ENCODE measurements around the gene NPR2.
A peak's percentile ranks its signal among the peaks of the same experiment; 100 is the strongest.

The NPR2 gene

GRCh38 chr9:35755071-35755470 is 36.3 kb upstream of the NPR2 start:
- peaks cover 57% of the 10 kb centered on the region for H3K36me3 ChIP-seq (ENCODE audit: insufficient read depth, low read length)

DNA sequence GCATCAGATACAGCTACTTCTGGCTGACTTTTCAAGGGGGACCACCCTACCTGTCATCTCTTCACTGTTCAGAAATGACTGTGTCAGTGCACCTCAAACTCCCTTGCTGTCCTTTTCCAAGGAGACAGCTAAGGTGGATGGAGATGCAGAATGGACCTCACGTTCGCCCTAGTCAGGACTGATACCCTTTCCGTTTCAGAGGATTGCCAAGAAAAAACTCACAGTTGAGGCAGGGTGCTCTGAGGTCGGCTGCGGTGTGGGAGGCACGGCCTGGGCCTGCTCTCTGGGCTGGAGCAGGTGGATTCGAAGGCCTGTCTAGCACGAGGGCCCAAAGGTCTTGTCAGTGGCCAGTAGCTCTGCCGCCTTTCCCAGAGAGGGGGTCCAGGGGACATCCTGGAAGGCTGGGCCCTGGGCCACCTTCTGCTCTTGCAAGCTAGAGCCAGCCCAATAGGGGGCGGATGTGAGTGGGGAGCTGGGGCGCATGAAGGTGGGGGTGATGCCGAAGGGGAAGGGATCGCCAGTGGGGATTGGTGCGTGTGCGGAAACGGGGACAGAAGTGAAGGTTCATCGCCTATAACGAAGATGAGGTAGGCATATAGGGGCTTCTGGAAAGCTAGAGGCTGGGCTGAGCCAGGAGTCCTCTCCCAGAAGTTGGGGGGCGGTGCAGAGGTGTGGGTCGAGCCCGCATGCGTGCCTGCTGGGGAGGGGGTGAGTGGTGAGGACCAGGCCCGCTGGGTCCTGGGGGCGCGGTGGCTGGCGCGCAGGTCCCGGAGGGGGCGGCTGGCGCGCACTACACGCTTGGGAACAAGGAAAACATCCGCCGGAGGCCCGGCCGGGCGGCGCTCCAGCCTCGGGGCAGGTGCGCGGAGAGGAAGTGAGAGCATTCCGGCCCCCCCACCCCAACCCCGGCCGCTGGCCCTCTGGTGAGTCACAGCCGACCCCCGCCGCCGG is 34.8 kb upstream of the NPR2 start:
- peaks cover 2% of the 10 kb centered on the region for H3K9me3 ChIP-seq (ENCODE audit: low read length)
- H2AFZ ChIP-seq (ENCODE audit: low read depth, low read length): no peak overlapping the region
- no peaks in the 10 kb centered on the region for H3K4me1 ChIP-seq (ENCODE audit: insufficient read depth, low read length)
- no peaks in the 10 kb centered on the region for H3K27me3 ChIP-seq (ENCODE audit: insufficient read depth, low read length)
- no peak overlapping the region for H3K4me3 ChIP-seq (ENCODE audit: low read length)
- peaks cover 44% of the 10 kb centered on the region for H3K36me3 ChIP-seq (ENCODE audit: insufficient read depth, low read length)

More at GRCh38 chr9:35755071-35755470, 36.3 kb upstream of the NPR2 start:
- peaks cover 2% of the 10 kb centered on the region for H3K9me3 ChIP-seq (ENCODE audit: low read length)
- peaks cover 4% of the 10 kb centered on the region for H3K4me1 ChIP-seq (ENCODE audit: insufficient read depth, low read length)
- no peak overlapping the region for H3K4me3 ChIP-seq (ENCODE audit: low read length)
- no peak overlapping the region for H2AFZ ChIP-seq (ENCODE audit: low read depth, low read length)
- H3K27me3 ChIP-seq (ENCODE audit: insufficient read depth, low read length): no peaks in the 10 kb centered on the region

GRCh38 chr9:35757226-35757891 is 34.0 kb upstream of the NPR2 start:
- Histone ChIP-seq H3K27me3 (ENCODE audit: insufficient read depth, low read length) (no peaks in the 10 kb centered on the region), H3K4me3 (ENCODE audit: low read length) (peak overlapping the region; percentile 1), H3K36me3 (ENCODE audit: insufficient read depth, low read length) (peaks cover 36% of the 10 kb centered on the region), H3K9me3 (ENCODE audit: low read length) (peaks cover 2% of the 10 kb centered on the region), H3K4me1 (ENCODE audit: insufficient read depth, low read length) (no peaks in the 10 kb centered on the region), H2AFZ (ENCODE audit: low read depth, low read length) (no peak overlapping the region)

- H3K9me3 ChIP-seq (ENCODE audit: low read length): peaks cover 2% of the 10 kb centered on the region
- no peak overlapping the region for H3K4me3 ChIP-seq (ENCODE audit: low read length)
- H2AFZ ChIP-seq (ENCODE audit: low read depth, low read length): no peak overlapping the region
- no peaks in the 10 kb centered on the region for H3K27me3 ChIP-seq (ENCODE audit: insufficient read depth, low read length)
- peaks cover 31% of the 10 kb centered on the region for H3K36me3 ChIP-seq (ENCODE audit: insufficient read depth, low read length)
- no peaks in the 10 kb centered on the region for H3K4me1 ChIP-seq (ENCODE audit: insufficient read depth, low read length)
Observed at GRCh38 chr9:35757892-35758275, 33.5 kb upstream of the NPR2 start.

DNA sequence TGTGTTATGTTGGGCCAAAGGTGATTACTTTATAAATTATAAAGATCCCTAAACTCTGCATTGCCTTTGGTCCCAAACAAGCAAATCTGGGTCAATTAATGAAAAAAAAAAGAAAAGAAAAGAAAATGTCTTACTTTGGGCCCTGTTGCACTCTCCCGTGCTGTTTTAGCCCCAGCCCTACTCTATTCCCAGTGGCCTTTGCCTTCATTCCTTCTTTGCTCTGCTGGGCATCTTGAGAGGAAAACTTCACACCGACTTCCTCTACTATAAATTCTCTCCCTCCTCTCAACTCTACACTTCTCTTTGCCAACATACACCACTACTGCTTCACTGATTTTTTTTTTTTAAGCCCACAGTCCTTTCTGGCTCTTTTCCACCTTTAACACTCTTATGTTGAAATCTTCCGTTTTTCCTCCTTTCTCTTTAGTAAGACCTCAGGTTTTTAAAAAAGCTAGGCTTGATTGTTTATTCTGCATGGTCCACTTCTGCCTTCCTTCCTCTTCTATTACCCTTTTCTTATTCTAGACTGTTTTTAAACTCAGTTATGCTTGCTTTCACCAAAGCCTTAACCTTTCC is 32.8 kb upstream of the NPR2 start:
- H3K27me3 ChIP-seq (ENCODE audit: insufficient read depth, low read length): no peaks in the 10 kb centered on the region
- no peak overlapping the region for H3K4me3 ChIP-seq (ENCODE audit: low read length)

GRCh38 chr9:35759795-35760194 is 31.6 kb upstream of the NPR2 start:
- Histone ChIP-seq H3K27me3 (ENCODE audit: insufficient read depth, low read length) (no peaks in the 10 kb centered on the region), H3K4me1 (ENCODE audit: insufficient read depth, low read length) (no peaks in the 10 kb centered on the region), H3K36me3 (ENCODE audit: insufficient read depth, low read length) (peaks cover 12% of the 10 kb centered on the region), H2AFZ (ENCODE audit: low read depth, low read length) (no peak overlapping the region), H3K9me3 (ENCODE audit: low read length) (no peaks in the 10 kb centered on the region), H3K4me3 (ENCODE audit: low read length) (no peak overlapping the region)

More for the DNA sequence above, 32.8 kb upstream of the NPR2 start:
- H3K4me1 ChIP-seq (ENCODE audit: insufficient read depth, low read length): no peaks in the 10 kb centered on the region
- peaks cover 24% of the 10 kb centered on the region for H3K36me3 ChIP-seq (ENCODE audit: insufficient read depth, low read length)
- no peak overlapping the region for H2AFZ ChIP-seq (ENCODE audit: low read depth, low read length)
- H3K9me3 ChIP-seq (ENCODE audit: low read length): peaks cover 2% of the 10 kb centered on the region

- no peaks in the 10 kb centered on the region for H3K4me1 ChIP-seq (ENCODE audit: insufficient read depth, low read length)
- no peak overlapping the region for H2AFZ ChIP-seq (ENCODE audit: low read depth, low read length)
- no peaks in the 10 kb centered on the region for H3K27me3 ChIP-seq (ENCODE audit: insufficient read depth, low read length)
- H3K4me3 ChIP-seq (ENCODE audit: low read length): no peak overlapping the region
- H3K36me3 ChIP-seq (ENCODE audit: insufficient read depth, low read length): peaks cover 6% of the 10 kb centered on the region
- no peaks in the 10 kb centered on the region for H3K9me3 ChIP-seq (ENCODE audit: low read length)
Observed at GRCh38 chr9:35760651-35761050, 30.7 kb upstream of the NPR2 start.

DNA sequence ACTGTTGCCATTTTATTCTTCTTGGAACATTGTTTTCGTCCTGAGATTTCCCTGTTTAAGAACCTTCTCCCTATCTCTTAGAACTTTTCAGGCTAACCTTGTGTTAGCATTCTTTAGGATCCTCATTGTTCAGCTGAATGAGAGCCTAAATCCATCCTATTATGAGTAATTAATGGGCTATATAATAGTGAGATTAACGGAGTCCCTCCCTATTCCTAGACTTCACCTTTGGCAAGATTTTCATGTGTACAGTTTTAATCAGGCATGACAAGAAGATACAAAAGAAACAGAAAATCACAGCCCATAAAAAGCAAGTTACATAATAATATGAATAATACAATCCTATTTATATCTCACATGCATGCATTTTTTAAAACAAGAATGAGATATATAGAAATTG is 28.2 kb upstream of the NPR2 start:
- H3K27me3 ChIP-seq (ENCODE audit: insufficient read depth, low read length): no peaks in the 10 kb centered on the region
- H3K36me3 ChIP-seq (ENCODE audit: insufficient read depth, low read length): no peaks in the 10 kb centered on the region
- no peak overlapping the region for H3K4me3 ChIP-seq (ENCODE audit: low read length)
- H3K4me1 ChIP-seq (ENCODE audit: insufficient read depth, low read length): no peaks in the 10 kb centered on the region
- H2AFZ ChIP-seq (ENCODE audit: low read depth, low read length): no peak overlapping the region
- H3K9me3 ChIP-seq (ENCODE audit: low read length): no peaks in the 10 kb centered on the region

- no peaks in the 10 kb centered on the region for H3K36me3 ChIP-seq (ENCODE audit: insufficient read depth, low read length)
- no peak overlapping the region for H2AFZ ChIP-seq (ENCODE audit: low read depth, low read length)
- H3K4me1 ChIP-seq (ENCODE audit: insufficient read depth, low read length): no peaks in the 10 kb centered on the region
- no peaks in the 10 kb centered on the region for H3K9me3 ChIP-seq (ENCODE audit: low read length)
- no peaks in the 10 kb centered on the region for H3K27me3 ChIP-seq (ENCODE audit: insufficient read depth, low read length)
- no peak overlapping the region for H3K4me3 ChIP-seq (ENCODE audit: low read length)
Observed at GRCh38 chr9:35763803-35764202, 27.6 kb upstream of the NPR2 start.

- Histone ChIP-seq H3K4me1 (ENCODE audit: insufficient read depth, low read length) (no peaks in the 10 kb centered on the region), H3K4me3 (ENCODE audit: low read length) (no peak overlapping the region), H2AFZ (ENCODE audit: low read depth, low read length) (no peak overlapping the region), H3K9me3 (ENCODE audit: low read length) (no peaks in the 10 kb centered on the region), H3K36me3 (ENCODE audit: insufficient read depth, low read length) (no peaks in the 10 kb centered on the region), H3K27me3 (ENCODE audit: insufficient read depth, low read length) (no peaks in the 10 kb centered on the region)
Observed at GRCh38 chr9:35766997-35767396, 24.4 kb upstream of the NPR2 start.

- H3K9me3 ChIP-seq (ENCODE audit: low read length): no peaks in the 10 kb centered on the region
- no peaks in the 10 kb centered on the region for H3K27me3 ChIP-seq (ENCODE audit: insufficient read depth, low read length)
- H3K36me3 ChIP-seq (ENCODE audit: insufficient read depth, low read length): no peaks in the 10 kb centered on the region
- H3K4me3 ChIP-seq (ENCODE audit: low read length): no peak overlapping the region
- H3K4me1 ChIP-seq (ENCODE audit: insufficient read depth, low read length): no peaks in the 10 kb centered on the region
- H2AFZ ChIP-seq (ENCODE audit: low read depth, low read length): no peak overlapping the region
Observed at GRCh38 chr9:35767458-35767857, 23.9 kb upstream of the NPR2 start.

- no peaks in the 10 kb centered on the region for H3K9me3 ChIP-seq (ENCODE audit: low read length)
- H3K4me3 ChIP-seq (ENCODE audit: low read length): no peak overlapping the region
- no peaks in the 10 kb centered on the region for H3K4me1 ChIP-seq (ENCODE audit: insufficient read depth, low read length)
- no peak overlapping the region for H2AFZ ChIP-seq (ENCODE audit: low read depth, low read length)
- no peaks in the 10 kb centered on the region for H3K27me3 ChIP-seq (ENCODE audit: insufficient read depth, low read length)
- H3K36me3 ChIP-seq (ENCODE audit: insufficient read depth, low read length): no peaks in the 10 kb centered on the region
Observed at GRCh38 chr9:35769763-35770162, 21.6 kb upstream of the NPR2 start.

- no peaks in the 10 kb centered on the region for H3K36me3 ChIP-seq (ENCODE audit: insufficient read depth, low read length)
- H3K9me3 ChIP-seq (ENCODE audit: low read length): no peaks in the 10 kb centered on the region
- H3K4me1 ChIP-seq (ENCODE audit: insufficient read depth, low read length): peaks cover 3% of the 10 kb centered on the region
- no peaks in the 10 kb centered on the region for H3K27me3 ChIP-seq (ENCODE audit: insufficient read depth, low read length)
- H3K4me3 ChIP-seq (ENCODE audit: low read length): no peak overlapping the region
- H2AFZ ChIP-seq (ENCODE audit: low read depth, low read length): no peak overlapping the region
Observed at GRCh38 chr9:35771075-35771433, 20.3 kb upstream of the NPR2 start.
